CD4-positive, alpha-beta memory T cell (primary cell): ENCODE results near the gene SAFB2. TPM values are rescaled to one million over a fixed set of nuclear protein-coding genes. Genes with fewer than 3 reads are reported as not detected.

Experiments used
- CTCF ChIA-PET: fragments of 350-600 bp; sonication (Branson Sonifier 250); formaldehyde crosslinking; loops from one replicate; lab custom pipeline; 2021; ENCODE audit warnings: inconsistent platforms; ENCODE audit not compliant: partially characterized antibody; lab: Charles Lee
- POLR2A ChIA-PET: fragments of 350-600 bp; sonication (Branson Sonifier 250); formaldehyde crosslinking; loops from one replicate; lab custom pipeline; 2021; ENCODE audit not compliant: partially characterized antibody; lab: Charles Lee
- DNase-seq, 5 donors: peaks; one replicate each; pipeline versions ENCODE4 v3.0.0 to v3.0.0-alpha.2; 2020 to 2022; ENCODE audit warnings: mixed read lengths in 1 of 5
- H3K27ac ChIP-seq: one replicate; pipeline ENCODE4 v1.7.0; 2013; ENCODE audit warnings: low read depth, low read length
- H3K27me3 ChIP-seq: 2 replicates; pipeline ENCODE4 v1.7.0; 2013; ENCODE audit warnings: mild to moderate bottlenecking, low read length, moderate library complexity; ENCODE audit not compliant: insufficient read depth
- H3K36me3 ChIP-seq: 2 replicates; pipeline ENCODE4 v1.7.0; 2013; ENCODE audit warnings: mild to moderate bottlenecking, low read length, moderate library complexity; ENCODE audit not compliant: insufficient read depth
- H3K4me1 ChIP-seq: 2 replicates; pipeline ENCODE4 v1.7.0; 2013; ENCODE audit warnings: mild to moderate bottlenecking, low read length, moderate library complexity; ENCODE audit not compliant: insufficient read depth
- H3K4me3 ChIP-seq, 2 donors: one replicate each; pipeline ENCODE4 v1.7.0; 2013; ENCODE audit warnings: low read length in 2 of 2, mild to moderate bottlenecking in 1 of 2
- H3K9me3 ChIP-seq, 2 donors: one replicate each; pipeline ENCODE4 v1.7.0; 2013; ENCODE audit warnings: low read length in 2 of 2, control low read depth in 1 of 2; ENCODE audit not compliant: control insufficient read depth in 1 of 2
- H3K27ac Mint-ChIP-seq, 7 donors: one replicate each; pipeline ENCODE4 v1.8.0; 2020 to 2021; ENCODE audit warnings: mixed read lengths in 7 of 7, mild to moderate bottlenecking in 6 of 7, inconsistent platforms in 3 of 7, moderate library complexity in 3 of 7
- H3K27me3 Mint-ChIP-seq, 2 donors: one replicate each; pipeline ENCODE4 v1.8.0; 2020 to 2021; ENCODE audit warnings: mixed read lengths in 2 of 2
- H3K36me3 Mint-ChIP-seq, 2 donors: one replicate each; pipeline ENCODE4 v1.8.0; 2020 to 2021; ENCODE audit warnings: mixed read lengths in 2 of 2, inconsistent platforms in 1 of 2, mild to moderate bottlenecking in 1 of 2
- H3K4me1 Mint-ChIP-seq, 4 donors: one replicate each; pipeline ENCODE4 v1.8.0; 2020 to 2021; ENCODE audit warnings: mixed read lengths in 4 of 4, mild to moderate bottlenecking in 1 of 4
- H3K4me3 Mint-ChIP-seq, 8 donors: one replicate each; pipeline ENCODE4 v1.8.0; 2020 to 2021; ENCODE audit warnings: mixed read lengths in 8 of 8, mild to moderate bottlenecking in 7 of 8, moderate library complexity in 6 of 8, inconsistent platforms in 3 of 8
- H3K9me3 Mint-ChIP-seq, 8 donors: one replicate each; pipeline ENCODE4 v1.8.0; 2020 to 2021; ENCODE audit warnings: mixed read lengths in 8 of 8, mild to moderate bottlenecking in 5 of 8, inconsistent platforms in 3 of 8, moderate library complexity in 1 of 8
- intact Hi-C: fragments of 100-400 bp; cut with micrococcal nuclease; formaldehyde crosslinking; loops from one replicate; pipeline ENCODE4 v1.15.1; 2023
- polyA plus RNA-seq, 2 donors: library from polyadenylated mRNA; unstranded; fragments of 300-500 nt; fragmentation: Illumina TruSeq; gene quantifications; one replicate each; pipeline ENCODE4 v1.2.3, GENCODE V29; 2021
- total RNA-seq, 2 experiments: library from RNA; stranded (reverse); gene quantifications; one replicate each; pipeline ENCODE4 v1.2.3, GENCODE V29; 2021

Gene SAFB2
- total and polyA plus RNA-seq, 4 experiments from 2014 or later, result 16.6 to 263 (median 161) TPM

DNA sequence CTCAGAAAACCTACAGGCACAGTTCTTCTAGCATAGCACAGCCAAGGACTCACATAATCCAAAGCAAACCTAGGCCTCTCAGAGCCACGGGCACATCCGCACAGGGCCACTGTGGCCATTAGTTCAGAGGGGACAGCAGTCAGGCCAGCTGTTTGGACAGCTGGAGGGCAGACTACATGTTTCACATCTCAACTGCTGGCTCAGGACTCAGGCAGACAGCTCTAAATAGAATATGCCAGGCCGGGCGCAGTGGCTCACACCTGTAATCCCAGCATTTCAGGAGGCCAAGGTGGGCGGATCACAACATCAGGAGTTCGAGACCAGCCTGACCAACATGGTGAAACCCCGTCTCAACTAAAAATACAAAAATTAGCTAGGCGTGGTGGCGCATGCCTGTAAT lies 26.8 kb downstream of the SAFB2 start:
- Mint-ChIP-seq H3K9me3 (peaks cover 0 to 4% (median 0%) of the 10 kb centered on the region in 8 donors), H3K36me3 (peaks cover 66 to 85% of the 10 kb centered on the region in 2 donors), H3K27me3 (no peaks in the 10 kb centered on the region), H3K27ac (peak overlapping the region in 1 of 7 donors; percentile 30), H3K4me1 (peaks cover 0 to 8% (median 3%) of the 10 kb centered on the region in 4 donors), H3K4me3 (no peak overlapping the region)
- CTCF ChIA-PET, result interaction anchor here (1.2 kb wide), 1 partner anchor 8 kb away, joined by 3 read pairs; no protein-coding TSS in a partner anchor
- H3K36me3 ChIP-seq, result peaks cover 97% of the 10 kb centered on the region
- H3K27ac ChIP-seq, result no peak overlapping the region
- H3K4me3 ChIP-seq, result no peak overlapping the region
- H3K9me3 ChIP-seq, result no peaks in the 10 kb centered on the region
- no peak for DNase-seq
- no peaks in the 10 kb centered on the region for H3K27me3 ChIP-seq
- H3K4me1 ChIP-seq, result no peaks in the 10 kb centered on the region
- intact Hi-C loops, result no loop called here
- POLR2A ChIA-PET, result no interaction called here

- Histone ChIP-seq H3K27ac (no peak overlapping the region), H3K4me1 (no peaks in the 10 kb centered on the region), H3K36me3 (peaks cover 97% of the 10 kb centered on the region), H3K9me3 (no peaks in the 10 kb centered on the region), H3K27me3 (no peaks in the 10 kb centered on the region), H3K4me3 (no peak overlapping the region)
- ChIA-PET CTCF (interaction anchor here (0.6 to 1.2 kb wide), 2 partner anchors 9 to 188 kb away, joined by 3 read pairs; no protein-coding TSS in a partner anchor), POLR2A (no interaction called here)
- no peak for DNase-seq
- Mint-ChIP-seq H3K27me3 (no peaks in the 10 kb centered on the region), H3K4me1 (peaks cover 0 to 8% (median 3%) of the 10 kb centered on the region in 4 donors), H3K4me3 (peak overlapping the region in 1 of 8 donors; percentile 10), H3K9me3 (peaks cover 0 to 4% (median 0%) of the 10 kb centered on the region in 8 donors), H3K36me3 (peaks cover 60 to 83% of the 10 kb centered on the region in 2 donors), H3K27ac (peak overlapping the region in 1 of 7 donors; percentile 72)
- intact Hi-C loops, result no loop called here
Observed at GRCh38 chr19:5595129-5595528, 27.4 kb downstream of the SAFB2 start.

DNA sequence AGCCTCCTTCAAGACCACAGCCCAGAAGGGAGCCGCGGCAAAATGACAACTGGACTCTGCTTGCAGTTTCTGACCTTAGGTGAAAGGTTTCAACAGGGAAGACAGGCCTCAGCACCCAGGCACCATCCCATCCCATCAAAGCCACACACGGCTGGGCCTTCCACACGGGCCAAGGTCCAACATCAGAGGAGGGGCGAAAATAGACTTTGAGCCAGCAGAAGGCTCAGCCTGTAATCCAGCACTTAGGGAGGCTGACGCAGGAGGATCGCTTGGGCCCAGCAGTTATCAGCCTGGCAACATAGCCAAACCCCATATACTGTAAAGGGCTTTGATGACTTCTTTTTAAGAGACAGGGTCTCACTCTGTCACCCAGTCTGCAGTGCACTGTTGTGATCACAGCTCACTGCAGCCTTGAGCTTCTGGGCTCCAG lies 28.0 kb downstream of the SAFB2 start:
- ChIA-PET CTCF (interaction anchor here (1.2 to 2.2 kb wide), 2 partner anchors 10 to 15 kb away, joined by 3 to 7 read pairs; no protein-coding TSS in a partner anchor), POLR2A (no interaction called here)
- H3K4me3 Mint-ChIP-seq, result no peak overlapping the region
- Histone ChIP-seq H3K36me3 (peaks cover 97% of the 10 kb centered on the region), H3K27ac (no peak overlapping the region), H3K4me1 (no peaks in the 10 kb centered on the region), H3K27me3 (no peaks in the 10 kb centered on the region), H3K4me3 (no peak overlapping the region), H3K9me3 (no peaks in the 10 kb centered on the region)
- H3K4me1 Mint-ChIP-seq, result peaks cover 0 to 6% (median 3%) of the 10 kb centered on the region in 4 donors
- H3K27me3 Mint-ChIP-seq, result no peaks in the 10 kb centered on the region
- H3K36me3 Mint-ChIP-seq, result peaks cover 57 to 80% of the 10 kb centered on the region in 2 donors
- DNase-seq, result no peak
- peaks cover 0 to 4% (median 0%) of the 10 kb centered on the region in 8 donors for H3K9me3 Mint-ChIP-seq
- H3K27ac Mint-ChIP-seq, result peak overlapping the region in 2 of 7 donors; percentile 48 to 76
- intact Hi-C loops, result no loop called here

DNA sequence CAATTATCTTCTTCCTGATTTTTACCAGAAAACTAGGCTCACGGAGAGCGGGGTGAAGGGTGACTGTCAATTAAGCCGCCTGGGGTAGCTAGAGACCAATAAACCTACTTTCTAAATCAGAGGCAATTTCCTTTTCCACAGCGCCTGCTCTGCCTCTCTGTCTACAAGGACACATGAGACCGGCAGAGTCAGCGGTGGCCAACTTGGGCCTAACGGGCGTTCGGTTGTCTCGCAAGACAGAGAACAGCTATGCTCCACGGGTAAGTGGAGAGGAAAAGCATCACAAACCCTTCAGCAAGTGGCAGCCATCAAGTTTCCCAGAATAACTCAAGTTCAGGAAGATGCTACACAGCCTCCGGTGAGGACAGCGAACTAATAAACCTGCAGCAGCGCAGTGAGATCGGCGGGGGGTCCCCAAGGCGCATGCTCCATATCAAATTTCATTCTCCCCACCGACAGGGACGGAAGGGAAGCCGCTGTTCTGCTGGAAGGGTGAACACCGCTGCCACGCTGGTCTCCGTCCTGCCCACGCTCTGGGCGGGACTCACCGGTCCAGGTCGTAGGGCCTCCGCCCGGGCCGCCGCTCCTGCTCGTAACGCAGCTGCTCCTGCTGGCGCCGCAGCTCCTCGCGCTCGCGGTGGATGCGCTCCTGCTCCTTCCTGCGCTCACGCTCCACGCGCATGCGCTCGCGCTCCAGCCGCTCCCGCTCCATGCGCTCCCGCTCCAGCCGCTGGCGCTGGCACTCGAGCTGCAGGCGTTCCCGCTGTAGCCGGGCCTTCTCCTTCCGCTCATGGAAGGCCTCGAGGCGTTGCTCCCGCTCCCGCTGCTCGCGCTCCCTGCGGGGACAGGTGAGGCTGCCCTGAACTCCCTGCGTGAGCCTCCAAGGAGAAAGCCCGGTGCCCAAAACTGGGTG lies 29.0 kb downstream of the SAFB2 start:
- peaks cover 0 to 6% (median 3%) of the 10 kb centered on the region in 4 donors for H3K4me1 Mint-ChIP-seq
- H3K27me3 ChIP-seq, result no peaks in the 10 kb centered on the region
- H3K27ac Mint-ChIP-seq, result no peak overlapping the region
- H3K27ac ChIP-seq, result no peak overlapping the region
- peaks cover 96% of the 10 kb centered on the region for H3K36me3 ChIP-seq
- DNase-seq, result no peak
- peaks cover 50 to 78% of the 10 kb centered on the region in 2 donors for H3K36me3 Mint-ChIP-seq
- H3K27me3 Mint-ChIP-seq, result no peaks in the 10 kb centered on the region
- CTCF ChIA-PET, result interaction anchor here (2.2 kb wide), 1 partner anchor 14 kb away, joined by 7 read pairs; no protein-coding TSS in a partner anchor
- intact Hi-C loops, result no loop called here
- no peaks in the 10 kb centered on the region for H3K4me1 ChIP-seq
- H3K9me3 ChIP-seq, result no peaks in the 10 kb centered on the region
- POLR2A ChIA-PET, result no interaction called here
- H3K9me3 Mint-ChIP-seq, result peaks cover 0 to 4% (median 0%) of the 10 kb centered on the region in 8 donors
- H3K4me3 ChIP-seq, result no peak overlapping the region
- no peak overlapping the region for H3K4me3 Mint-ChIP-seq

- no peak overlapping the region for H3K27ac ChIP-seq
- CTCF ChIA-PET, result interaction anchor here (2.2 kb wide), 1 partner anchor 13 kb away, joined by 7 read pairs; no protein-coding TSS in a partner anchor
Observed at GRCh38 chr19:5592531-5593342, 29.8 kb downstream of the SAFB2 start.

DNA sequence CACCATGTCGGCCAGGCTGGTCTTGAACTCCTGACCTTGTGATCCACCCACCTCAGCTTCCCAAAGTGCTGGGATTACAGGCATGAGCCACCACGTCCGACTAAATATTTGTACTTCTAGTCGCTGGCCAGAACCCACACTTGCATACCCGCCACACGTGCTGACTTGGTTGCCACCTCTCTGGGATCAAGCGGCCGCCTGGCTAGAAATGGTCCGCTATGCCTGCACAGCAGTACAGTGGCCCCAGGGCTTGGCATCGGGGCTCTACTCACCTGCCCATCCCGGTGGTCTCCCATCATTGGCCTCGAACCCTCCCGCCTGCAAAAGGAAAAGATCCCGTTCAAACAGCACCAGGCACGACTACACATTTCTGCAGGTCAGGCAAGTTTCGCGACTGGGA lies 31.1 kb downstream of the SAFB2 start:
- no peaks in the 10 kb centered on the region for H3K27me3 Mint-ChIP-seq
- H3K36me3 ChIP-seq, result peaks cover 89% of the 10 kb centered on the region
- ChIA-PET CTCF (interaction anchor here (0.6 to 1.2 kb wide), 2 partner anchors 12 to 173 kb away, joined by 3 read pairs; no protein-coding TSS in a partner anchor), POLR2A (interaction anchor here (0.9 kb wide), 1 partner anchor 12 kb away, joined by 3 read pairs; no protein-coding TSS in a partner anchor)
- intact Hi-C loops, result no loop called here
- no peaks in the 10 kb centered on the region for H3K9me3 ChIP-seq
- no peak overlapping the region for H3K27ac ChIP-seq
- H3K27me3 ChIP-seq, result no peaks in the 10 kb centered on the region
- peaks cover 0 to 4% (median 0%) of the 10 kb centered on the region in 8 donors for H3K9me3 Mint-ChIP-seq
- peaks cover 4% of the 10 kb centered on the region for H3K4me1 ChIP-seq
- H3K27ac Mint-ChIP-seq, result no peak overlapping the region
- peaks cover 51 to 81% of the 10 kb centered on the region in 2 donors for H3K36me3 Mint-ChIP-seq
- no peak overlapping the region for H3K4me3 ChIP-seq
- no peak for DNase-seq
- H3K4me1 Mint-ChIP-seq, result peaks cover 3 to 18% (median 5%) of the 10 kb centered on the region in 4 donors
- no peak overlapping the region for H3K4me3 Mint-ChIP-seq

More at GRCh38 chr19:5592531-5593342, 29.8 kb downstream of the SAFB2 start:
- Histone ChIP-seq H3K27me3 (no peaks in the 10 kb centered on the region), H3K9me3 (no peaks in the 10 kb centered on the region), H3K4me1 (no peaks in the 10 kb centered on the region), H3K36me3 (peaks cover 96% of the 10 kb centered on the region), H3K4me3 (no peak overlapping the region)
- Mint-ChIP-seq H3K36me3 (peaks cover 49 to 80% of the 10 kb centered on the region in 2 donors), H3K4me1 (peaks cover 0 to 11% (median 3%) of the 10 kb centered on the region in 4 donors), H3K9me3 (peaks cover 0 to 4% (median 0%) of the 10 kb centered on the region in 8 donors), H3K27me3 (no peaks in the 10 kb centered on the region), H3K4me3 (no peak overlapping the region), H3K27ac (no peak overlapping the region)
- no peak for DNase-seq
- POLR2A ChIA-PET, result interaction anchor here (0.6 kb wide), 1 partner anchor 511 kb away, joined by 3 read pairs; no protein-coding TSS in a partner anchor
- intact Hi-C loops, result no loop called here
